HepG2 (cell line): Measurements from ENCODE around the gene FIBIN. TPM values are rescaled to one million over a fixed set of nuclear protein-coding genes. Genes with fewer than 3 reads are reported as not detected.

ENCODE experiments used
- ATAC-seq: fragments of 200-7000 bp; cut with Tn5 transposase; 3 replicates; pipeline ENCODE4 v1.9.1; 2020; ENCODE audit warnings: mild to moderate bottlenecking, moderate library complexity
- BruUV-seq: library from RNA; stranded (reverse); fragments of 400-500 nt; replicated peaks from 2 replicates; lab custom pipeline; 2021; lab: Mats Ljungman, UMichigan
- CTCF ChIA-PET: fragments of 300-600 bp; formaldehyde crosslinking; extraction: SDS; loops from one replicate; lab custom pipeline; 2021; ENCODE audit warnings: low total read pairs, inconsistent platforms, low intra/inter-chr PET ratio; lab: Yijun Ruan, JAX
- POLR2A ChIA-PET: fragments of 350-600 bp; sonication (Branson Sonifier 250); formaldehyde crosslinking; loops from one replicate; lab custom pipeline; 2020; ENCODE audit warnings: antibody characterized with exemption, inconsistent platforms; lab: Yijun Ruan, JAX
- DNase-seq: peaks from one replicate; pipeline ENCODE4 v3.0.0-alpha.2; 2015; ENCODE audit warnings: low spot score
- FAIRE-seq: peaks from 3 replicates; lab custom pipeline; 2011; peaks lifted over from hg19 to GRCh38; lab: Jason Lieb, UNC
- H2AFZ ChIP-seq: one replicate; pipeline ENCODE4 v1.6.1; 2011; ENCODE audit warnings: low read length, inconsistent platforms
- H3K27ac ChIP-seq: fragments of 300-600 bp; 3 replicates; pipeline ENCODE4 v1.8.0; 2011; ENCODE audit warnings: mixed run types, mild to moderate bottlenecking, mixed read lengths, low read length, inconsistent platforms; ENCODE audit not compliant: insufficient read depth; ENCODE audit errors: extremely low read length
- H3K27me3 ChIP-seq, 2 experiments: fragments of 200-600 bp in 1 of 2; 2 replicates in 1 of 2; 3 replicates in 1 of 2; pipeline versions ENCODE4 v1.6.0 to v1.8.0; 2011; ENCODE audit warnings: low read length in 2 of 2, mild to moderate bottlenecking in 2 of 2, moderate library complexity in 2 of 2, inconsistent platforms in 1 of 2; ENCODE audit not compliant: insufficient read depth in 2 of 2, control insufficient read depth in 1 of 2
- H3K36me3 ChIP-seq, 2 experiments: fragments of 200-600 bp in 1 of 2; replicated peaks in 1 of 2; 2 replicates in 1 of 2; 3 replicates in 1 of 2; pipeline versions ENCODE4 v1.5.1 to v1.8.0; 2011; ENCODE audit warnings: low read length in 2 of 2, inconsistent platforms in 1 of 2; ENCODE audit not compliant: insufficient read depth in 2 of 2, control insufficient read depth in 1 of 2
- H3K4me1 ChIP-seq: 2 replicates; pipeline ENCODE4 v1.5.1; 2012; ENCODE audit warnings: low read length, inconsistent platforms; ENCODE audit not compliant: insufficient read depth
- H3K4me2 ChIP-seq: 2 replicates; pipeline ENCODE4 v1.6.0; 2011; ENCODE audit warnings: low read depth, low read length, inconsistent platforms
- H3K4me3 ChIP-seq, 3 experiments: fragments of 200-600 bp in 1 of 3; sonication (generic), shearing (Covaris generic) in 1 of 3; replicated peaks in 1 of 3; 2 replicates each; pipeline ENCODE4 v1.5.1; 2011 to 2016; ENCODE audit warnings: low read length in 3 of 3, inconsistent platforms in 2 of 3, low read depth in 2 of 3, mild to moderate bottlenecking in 2 of 3, control low read depth in 1 of 3, mixed read lengths in 1 of 3; ENCODE audit not compliant: insufficient read depth in 1 of 3
- H3K79me2 ChIP-seq: one replicate; pipeline ENCODE4 v1.6.1; 2011; ENCODE audit warnings: low read length, inconsistent platforms; ENCODE audit not compliant: insufficient read depth
- H3K9ac ChIP-seq: 2 replicates; pipeline ENCODE4 v1.6.0; 2011; ENCODE audit warnings: mild to moderate bottlenecking, low read depth, low read length, inconsistent platforms; ENCODE audit not compliant: insufficient read depth
- H3K9me3 ChIP-seq: 2 replicates; pipeline ENCODE4 v1.5.1; 2012; ENCODE audit warnings: mild to moderate bottlenecking, low read length
- H4K20me1 ChIP-seq: 2 replicates; pipeline ENCODE4 v1.6.0; 2011; ENCODE audit warnings: inconsistent platforms, mild to moderate bottlenecking, low read length, moderate library complexity; ENCODE audit not compliant: insufficient read depth
- CAMTA2 ChIP-seq: sonication (generic); formaldehyde crosslinking; IDR thresholded peaks from 2 replicates; pipeline ENCODE4 v1.4.0; 2020; ENCODE audit warnings: mild to moderate bottlenecking, missing genetic modification reagents, borderline replicate concordance
- DMTF1 ChIP-seq: sonication (generic); formaldehyde crosslinking; IDR thresholded peaks from 2 replicates; pipeline ENCODE4 v1.4.0; 2020; ENCODE audit warnings: mild to moderate bottlenecking, missing genetic modification reagents
- ETV5 ChIP-seq: IDR thresholded peaks from 2 replicates; pipeline ENCODE4 v1.6.1; 2018; ENCODE audit warnings: missing biosample characterization, missing genetic modification reagents, inconsistent platforms, borderline replicate concordance
- NPAS2 ChIP-seq: sonication (generic); formaldehyde crosslinking; IDR thresholded peaks from 2 replicates; pipeline ENCODE4 v1.8.0; 2022; ENCODE audit warnings: mild to moderate bottlenecking, missing genetic modification reagents, borderline replicate concordance
- POGK ChIP-seq: sonication (generic); formaldehyde crosslinking; conservative IDR thresholded peaks from 2 replicates; pipeline ENCODE4 v1.8.0; 2022; ENCODE audit warnings: mild to moderate bottlenecking, moderate library complexity, missing genetic modification reagents
- STAG1 ChIP-seq: sonication (generic); formaldehyde crosslinking; IDR thresholded peaks from 2 replicates; pipeline ENCODE4 v1.4.0; 2020; ENCODE audit warnings: missing genetic modification reagents
- ZBTB3 ChIP-seq: sonication (generic); formaldehyde crosslinking; IDR thresholded peaks from 2 replicates; pipeline ENCODE4 v1.4.0; 2020; ENCODE audit warnings: low read depth, mild to moderate bottlenecking, moderate library complexity, missing genetic modification reagents, borderline replicate concordance
- ZNF282 ChIP-seq: fragments of 450-650 bp; IDR thresholded peaks from 2 replicates; pipeline ENCODE4 v1.6.1; 2018; ENCODE audit not compliant: partially characterized antibody
- ZSCAN31 ChIP-seq: sonication (generic); formaldehyde crosslinking; IDR thresholded peaks from 2 replicates; pipeline ENCODE4 v1.5.0; 2020; ENCODE audit warnings: low read depth, mild to moderate bottlenecking, missing genetic modification reagents
- WGBS: methylation state at CpG from one replicate; pipeline ENCODE4 v1.1.6; 2017; ENCODE audit warnings: low lambda C conversion rate; 5-methylcytosine and 5-hydroxymethylcytosine counted together
- in situ Hi-C: cut with HindIII; loops from 2 replicates; pipeline ENCODE4 v1.10.0; 2017; ENCODE audit warnings: low pct_unique_long_range_greater_than_20kb; ENCODE audit not compliant: extremely low pct_ligation_motif_present
- intact Hi-C: fragments of 100-400 bp; cut with micrococcal nuclease; formaldehyde crosslinking; loops from one replicate; pipeline ENCODE4 v1.10.0; 2022; ENCODE audit not compliant: unreplicated experiment
- polyA plus RNA-seq, 8 experiments: library from polyadenylated mRNA; depleted of rRNA in 3 of 8; stranded (reverse) in 7 of 8; unstranded in 1 of 8; fragments of >200 nt; fragmentation: Illumina TruSeq in 4 of 8; extraction: Trizol in 4 of 8; gene quantifications; 2 replicates each; pipeline versions ENCODE4 v1.2.1 to v1.2.3, GENCODE V29; 2011 to 2016; ENCODE audit warnings: low read depth in 4 of 8, missing spikeins in 1 of 8, mixed read lengths in 1 of 8; ENCODE audit not compliant: insufficient read depth in 1 of 8
- total RNA-seq, 5 experiments: library from RNA; depleted of rRNA; stranded (reverse); fragments of >200 nt; fragmentation: Illumina TruSeq; extraction: Trizol; gene quantifications; 2 replicates each; pipeline ENCODE4 v1.2.3, GENCODE V29; 2016; ENCODE audit warnings: low read depth in 1 of 5

FIBIN gene
- total and polyA plus RNA-seq, 2 of the 13 experiments (the other 11 are each of a cell fraction or from before 2014, with no cell fraction given): not detected

- TF ChIP-seq POGK (CRISPR knock-in tag): no peak
These were observed 26.8 kb downstream of the FIBIN start (continued) for GRCh38 chr11:27020751-27021150.

- FAIRE-seq (no peak), ATAC-seq (no peak), DNase-seq (no peak)
- H3K27me3 ChIP-seq: no peaks in the 10 kb centered on the region
- no peak overlapping the region for H3K4me3 ChIP-seq
- no peak overlapping the region for H2AFZ ChIP-seq
- H3K9ac ChIP-seq: no peak overlapping the region
- intact Hi-C loops (no loop called here), in situ Hi-C loops (no loop called here)
- no peak overlapping the region for H3K4me2 ChIP-seq
- H3K4me1 ChIP-seq: peaks cover 18% of the 10 kb centered on the region
- no peaks in the 10 kb centered on the region for H4K20me1 ChIP-seq
- ChIA-PET CTCF (no interaction called here), POLR2A (no interaction called here)
- no peaks in the 10 kb centered on the region for H3K36me3 ChIP-seq
- WGBS: 88% methylated on average over 1 of the region's 1 CpG
- TF ChIP-seq NPAS2: no peak
- TF ChIP-seq CAMTA2: no peak
- no peak for TF ChIP-seq ZBTB3 (CRISPR knock-in tag)
- no peak for TF ChIP-seq DMTF1 (CRISPR knock-in tag)
- no peak for TF ChIP-seq ETV5 (CRISPR knock-in tag)
- TF ChIP-seq ZSCAN31 (CRISPR knock-in tag): no peak
- TF ChIP-seq STAG1 (CRISPR knock-in tag): no peak
- TF ChIP-seq ZNF282: no peak
- no peaks in the 10 kb centered on the region for H3K79me2 ChIP-seq
- BruUV-seq: no TSS peak
- no peaks in the 10 kb centered on the region for H3K9me3 ChIP-seq
- no peak overlapping the region for H3K27ac ChIP-seq
These were observed 28.8 kb downstream of the FIBIN start for GRCh38 chr11:27022659-27023251.
